Stomach (tissue), 4 donors: ENCODE results near the gene RFC3.

Source experiments
- CTCF ChIP-seq, 7 experiments: fragments of 450-650 bp in 4 of 7; fragments of 200-600 bp in 3 of 7; sonication (generic) in 3 of 7; IDR thresholded peaks; one replicate each; pipeline ENCODE4 v1.5.1; 2016 to 2019; ENCODE audit warnings: antibody characterized with exemption in 7 of 7, control low read depth in 2 of 7, mild to moderate bottlenecking in 1 of 7
- EP300 ChIP-seq: sonication (generic); formaldehyde crosslinking; IDR thresholded peaks from one replicate; pipeline ENCODE4 v1.6.1; 2017; ENCODE audit warnings: antibody characterized with exemption
- POLR2A ChIP-seq, 4 donors: fragments of 450-650 bp; IDR thresholded peaks; one replicate each; pipeline ENCODE4 v1.6.1; 2016; ENCODE audit warnings: antibody characterized with exemption in 4 of 4, control low read depth in 2 of 4, mild to moderate bottlenecking in 1 of 4, moderate library complexity in 1 of 4
- POLR2AphosphoS5 ChIP-seq, 3 donors: sonication (generic); formaldehyde crosslinking; IDR thresholded peaks; one replicate each; pipeline ENCODE4 v1.6.1; 2016; ENCODE audit warnings: antibody characterized with exemption in 3 of 3

- TF ChIP-seq POLR2A (IDR thresholded peaks at IDR 0.05) (no peak), CTCF (IDR thresholded peaks at IDR 0.05) (no peak), POLR2AphosphoS5 (IDR thresholded peaks at IDR 0.05) (no peak), EP300 (no peak)
These were observed 42.4 kb upstream of the RFC3 start for GRCh38 chr13:33775339-33776108.
